GM12878 (cell line): ENCODE measurements around the gene MED13L. TPM values are rescaled to one million over a fixed set of nuclear protein-coding genes. Genes with fewer than 3 reads are reported as not detected.

Experiments
- ATAC-seq: fragments of 200-7000 bp; cut with Tn5 transposase; 3 replicates; pipeline ENCODE4 v1.9.1; 2020; ENCODE audit warnings: mild to moderate bottlenecking, moderate library complexity
- BruUV-seq: library from RNA; stranded (reverse); fragments of 400-500 nt; replicated peaks from 2 replicates; lab custom pipeline; 2021; lab: Mats Ljungman, UMichigan
- CTCF ChIA-PET: fragments of 300-600 bp; sonication (Branson Sonifier 250); formaldehyde crosslinking; extraction: SDS; loops from one replicate; lab custom pipeline; 2021; ENCODE audit warnings: inconsistent platforms; lab: Yijun Ruan, JAX
- POLR2A ChIA-PET: fragments of 350-600 bp; formaldehyde crosslinking; extraction: SDS; loops from one replicate; lab custom pipeline; 2021; ENCODE audit warnings: inconsistent platforms; lab: Charles Lee
- RAD21 ChIA-PET: fragments of 300-600 bp; sonication (Branson Sonifier 250); formaldehyde crosslinking; loops from one replicate; lab custom pipeline; 2023; ENCODE audit warnings: antibody characterized with exemption; ENCODE audit not compliant: unreplicated experiment; lab: Charles Lee
- SMC1A ChIA-PET: fragments of 300-600 bp; sonication (Branson Sonifier 250); formaldehyde crosslinking; loops from one replicate; lab custom pipeline; 2023; ENCODE audit not compliant: unreplicated experiment, uncharacterized antibody; lab: Charles Lee
- DNase-seq: peaks from one replicate; pipeline ENCODE4 v3.0.0-alpha.2; 2011; ENCODE audit warnings: low read depth, low spot score
- FAIRE-seq: peaks from 3 replicates; lab custom pipeline; 2011; peaks lifted over from hg19 to GRCh38; lab: Jason Lieb, UNC
- H2AFZ ChIP-seq: 2 replicates; pipeline ENCODE4 v1.6.0; 2011; ENCODE audit warnings: low read depth, low read length, control low read depth; ENCODE audit not compliant: control insufficient read depth
- H3K27ac ChIP-seq: 2 replicates; pipeline ENCODE4 v1.5.1; 2011; ENCODE audit warnings: control low read depth; ENCODE audit not compliant: control insufficient read depth, insufficient read depth
- H3K27me3 ChIP-seq, 2 experiments: replicated peaks in 1 of 2; 2 replicates each; pipeline versions ENCODE4 v1.6.0 to v1.6.1; 2011; ENCODE audit warnings: low read length in 1 of 2; ENCODE audit not compliant: control insufficient read depth in 2 of 2, insufficient read depth in 2 of 2
- H3K36me3 ChIP-seq, 2 experiments: 2 replicates each; pipeline ENCODE4 v1.5.1; 2011; ENCODE audit warnings: low read length in 1 of 2; ENCODE audit not compliant: control insufficient read depth in 2 of 2, insufficient read depth in 2 of 2
- H3K4me1 ChIP-seq: 2 replicates; pipeline ENCODE4 v1.6.1; 2011; ENCODE audit warnings: mild to moderate bottlenecking, low read length, moderate library complexity, mixed read lengths; ENCODE audit not compliant: control insufficient read depth, insufficient read depth
- H3K4me2 ChIP-seq: 2 replicates; pipeline ENCODE4 v1.6.0; 2011; ENCODE audit warnings: control low read depth; ENCODE audit not compliant: control insufficient read depth, insufficient read depth
- H3K4me3 ChIP-seq: fragments of 200-600 bp; sonication (generic); 2 replicates; pipeline ENCODE4 v1.5.1; 2016
- H3K79me2 ChIP-seq: 2 replicates; pipeline ENCODE4 v1.6.0; 2011; ENCODE audit warnings: low read length; ENCODE audit not compliant: control insufficient read depth, insufficient read depth
- H3K9ac ChIP-seq: 2 replicates; pipeline ENCODE4 v1.8.0; 2011; ENCODE audit warnings: low read length, control low read depth, mixed read lengths; ENCODE audit not compliant: control insufficient read depth, insufficient read depth
- H3K9me3 ChIP-seq: replicated peaks from 3 replicates; pipeline ENCODE4 v1.5.1; 2011; ENCODE audit warnings: mild to moderate bottlenecking, low read length; ENCODE audit not compliant: control insufficient read depth, insufficient read depth
- H4K20me1 ChIP-seq: 2 replicates; pipeline ENCODE4 v1.6.0; 2011; ENCODE audit not compliant: control insufficient read depth, insufficient read depth
- ETV6 ChIP-seq, 2 experiments: fragments of 450-650 bp in 1 of 2; IDR thresholded peaks in 1 of 2; conservative IDR thresholded peaks in 1 of 2; 2 replicates each; pipeline ENCODE4 v1.6.1; 2014; ENCODE audit warnings: antibody characterized with exemption in 1 of 2, borderline replicate concordance in 1 of 2, low read depth in 1 of 2, mild to moderate bottlenecking in 1 of 2, moderate library complexity in 1 of 2
- GATAD2B ChIP-seq: fragments of 450-650 bp; conservative IDR thresholded peaks from 2 replicates; pipeline ENCODE4 v1.6.1; 2017; ENCODE audit warnings: low read depth, mild to moderate bottlenecking, moderate library complexity
- POU2F2 ChIP-seq: IDR thresholded peaks from 3 replicates; pipeline ENCODE4 v1.6.1; 2011; ENCODE audit warnings: low read depth, mild to moderate bottlenecking, low read length, borderline replicate concordance
- SIX5 ChIP-seq: IDR thresholded peaks from 2 replicates; pipeline ENCODE4 v1.6.1; 2011; ENCODE audit warnings: mild to moderate bottlenecking, low read depth, low read length, moderate library complexity; ENCODE audit not compliant: severe bottlenecking
- SREBF2 ChIP-seq: IDR thresholded peaks from 2 replicates; pipeline ENCODE4 v1.6.1; 2012; ENCODE audit warnings: mild to moderate bottlenecking, low read length
- WGBS: methylation state at CpG from one replicate; pipeline ENCODE4 v1.1.6; 2016; ENCODE audit warnings: low lambda C conversion rate; ENCODE audit not compliant: insufficient replicate concordance, insufficient coverage; ENCODE audit errors: missing lambda C conversion rate; 5-methylcytosine and 5-hydroxymethylcytosine counted together
- in situ Hi-C: fragments of 300-500 bp; cut with MboI; formaldehyde crosslinking; loops from 9 replicates; pipeline ENCODE4 v1.14.3; 2018; ENCODE audit warnings: mixed read lengths
- intact Hi-C: fragments of 100-400 bp; cut with micrococcal nuclease; formaldehyde crosslinking; loops from one replicate; pipeline ENCODE4 v1.14.2; 2022; ENCODE audit not compliant: unreplicated experiment
- polyA plus RNA-seq, 11 experiments: library from polyadenylated mRNA; depleted of rRNA in 4 of 11; unstranded in 6 of 11; stranded (reverse) in 5 of 11; fragments of >200 nt; fragmentation: Nextera tagmentation in 4 of 11; fragmentation: Illumina TruSeq in 1 of 11; extraction: Ambion mirVana in 4 of 11; extraction: Trizol in 1 of 11; gene quantifications; 1 replicate in 1 of 11; 2 replicates in 10 of 11; pipeline versions ENCODE4 v1.2.1 to v1.2.3, GENCODE V29; 2011 to 2016; ENCODE audit warnings: inconsistent platforms in 2 of 11, missing spikeins in 2 of 11, low read depth in 1 of 11
- total RNA-seq, 4 experiments: library from RNA; depleted of rRNA in 3 of 4; stranded (reverse); fragments of >200 nt in 3 of 4; fragmentation: Illumina TruSeq in 1 of 4; extraction: Trizol in 1 of 4; gene quantifications; 2 replicates each; pipeline versions ENCODE4 v1.2.1 to v1.2.3, GENCODE V29; 2013 to 2021

MED13L gene
- total and polyA plus RNA-seq, 10 of the 15 experiments (the other 5 are each of a cell fraction or from before 2014, with no cell fraction given), result 3.7 to 30.1 (median 9.1) TPM

- ChIA-PET POLR2A (no interaction called here), CTCF (interaction anchor here (1.2 to 1.6 kb wide), 2 partner anchors 10 to 21 kb away, joined by 3 to 5 read pairs; no protein-coding TSS in a partner anchor), SMC1A (interaction anchor here (1.3 kb wide), 1 partner anchor 9 kb away, joined by 3 read pairs; no protein-coding TSS in a partner anchor), RAD21 (no interaction called here)
- no peak for DNase-seq
- Histone ChIP-seq H3K27ac (no peak overlapping the region), H2AFZ (no peak overlapping the region), H3K9ac (no peak overlapping the region), H3K4me1 (no peaks in the 10 kb centered on the region), H4K20me1 (peaks cover 6% of the 10 kb centered on the region; the same call in 1 of the 2 replicates), H3K4me2 (no peak overlapping the region), H3K4me3 (no peak overlapping the region), H3K9me3 (no peaks in the 10 kb centered on the region; the same call in 2 of the 3 replicates), H3K79me2 (no peaks in the 10 kb centered on the region; the same call in 1 of the 2 replicates), H3K36me3 (no peaks in the 10 kb centered on the region), H3K27me3 (no peaks in the 10 kb centered on the region; a peak in 1 of 4 replicates)
- BruUV-seq, result no TSS peak
- FAIRE-seq, result no peak
- in situ Hi-C loops (no loop called here), intact Hi-C loops (no loop called here)
- WGBS, result 88% methylated on average over 3 of the region's 3 CpGs
- TF ChIP-seq SIX5 (peak; percentile 21), ETV6 (conservative IDR thresholded peaks at IDR 0.05 in 1 of 2, IDR thresholded peaks at IDR 0.05 in 1 of 2; ENCODE audit: borderline replicate concordance in 1 of 2, low read depth in 1 of 2) (no peak), POU2F2 (no peak)
- ATAC-seq, result peak; percentile 50
Observed at GRCh38 chr12:116257215-116257614, 20.3 kb downstream of the MED13L start.

GRCh38 chr12:116249938-116250337 lies 27.6 kb downstream of the MED13L start:
- H3K27me3 ChIP-seq, result no peaks in the 10 kb centered on the region
- H3K4me1 ChIP-seq, result no peaks in the 10 kb centered on the region
- ChIA-PET SMC1A (no interaction called here), POLR2A (no interaction called here), CTCF (no interaction called here), RAD21 (interaction anchor here (0.9 kb wide), 1 partner anchor 8 kb away, joined by 3 read pairs; no protein-coding TSS in a partner anchor)
- in situ Hi-C loops, result no loop called here
- no peak overlapping the region for H3K9ac ChIP-seq
- H3K4me2 ChIP-seq, result no peak overlapping the region
- no peak for ATAC-seq
- BruUV-seq, result no TSS peak
- no peak overlapping the region for H2AFZ ChIP-seq
- H3K27ac ChIP-seq, result no peak overlapping the region
- WGBS, result 50% methylated on average over 2 of the region's 2 CpGs
- DNase-seq, result no peak
- FAIRE-seq, result no peak
- intact Hi-C loops, result no loop called here
- no peaks in the 10 kb centered on the region; the same call in 1 of the 3 replicates for H3K9me3 ChIP-seq
- no peak overlapping the region for H3K4me3 ChIP-seq
- no peak for TF ChIP-seq GATAD2B
- no peak for TF ChIP-seq SREBF2
- TF ChIP-seq, all 136 proteins: peak for 0
- Histone ChIP-seq H3K79me2 (no peaks in the 10 kb centered on the region; the same call in 1 of the 2 replicates), H3K36me3 (no peaks in the 10 kb centered on the region), H4K20me1 (no peaks in the 10 kb centered on the region)
